ENCODE results near the gene SLC12A5. TPM values are rescaled to one million over a fixed set of nuclear protein-coding genes. Genes with fewer than 3 reads are reported as not detected.

SLC12A5 gene
- total and polyA plus RNA-seq, 2 of the 4 experiments (the other 2 are of a cell fraction) = 2.2 TPM; not detected in 1

- Histone ChIP-seq H4K91ac (ENCODE audit: insufficient read depth, low read depth, low read length) (no peak overlapping the region), H4K20me1 (ENCODE audit: insufficient read depth, low read length) (no peaks in the 10 kb centered on the region), H3K4ac (ENCODE audit: low read depth, low read length) (no peak overlapping the region), H2AFZ (replicated peaks; ENCODE audit: low read length, poor library complexity) (no peak overlapping the region), H3K18ac (ENCODE audit: low read depth, low read length) (no peak overlapping the region), H3K27ac (ENCODE audit: insufficient read depth, low read length) (no peak overlapping the region), H3K27me3 (ENCODE audit: control insufficient read depth, insufficient read depth, low read length) (peaks cover 67% of the 10 kb centered on the region), H3K36me3 (ENCODE audit: control insufficient read depth, insufficient read depth, low read length) (no peaks in the 10 kb centered on the region), H2AK5ac (ENCODE audit: low read depth, low read length) (no peak overlapping the region), H3K9ac (ENCODE audit: low read depth, low read length) (no peak overlapping the region), H2BK20ac (ENCODE audit: low read depth, low read length) (no peak overlapping the region), H3K9me1 (ENCODE audit: insufficient read depth, low read length) (no peaks in the 10 kb centered on the region), H3K79me1 (ENCODE audit: low read depth in 1 of 2, low read length in 2 of 2) (no peaks in the 10 kb centered on the region), H4K8ac (ENCODE audit: low read depth in 2 of 2, low read length in 2 of 2) (no peak overlapping the region), H3K9me3 (ENCODE audit: control insufficient read depth, insufficient read depth, low read length) (no peaks in the 10 kb centered on the region), H2BK15ac (ENCODE audit: low read depth, low read length) (no peak overlapping the region), H3K14ac (replicated peaks; ENCODE audit: low read depth, low read length) (no peak overlapping the region), H4K5ac (ENCODE audit: low read depth, low read length) (no peak overlapping the region), H3K23ac (ENCODE audit: low read depth, low read length) (no peak overlapping the region), H2BK120ac (ENCODE audit: low read depth, low read length) (no peak overlapping the region), H2AK9ac (replicated peaks; ENCODE audit: low read depth, low read length, poor library complexity) (no peak overlapping the region), H3K56ac (ENCODE audit: extremely low read depth, insufficient read depth, low read length) (no peak overlapping the region), H2BK5ac (ENCODE audit: low read depth, low read length, poor library complexity, severe bottlenecking) (no peak overlapping the region), H3K4me1 (ENCODE audit: control insufficient read depth, insufficient read depth, low read length) (no peaks in the 10 kb centered on the region), H3K4me2 (ENCODE audit: low read depth, low read length) (no peak overlapping the region), H3K4me3 (ENCODE audit: insufficient read depth, low read depth, low read length) (no peak overlapping the region)
- no peak for DNase-seq
- no TSS peak for BruUV-seq (replicated peaks)
- no peak for ATAC-seq (ENCODE audit: low read depth)
- intact Hi-C loops (cut with micrococcal nuclease) (no loop called here), dilution Hi-C loops (cut with HindIII; ENCODE audit: low sequenced_read_pairs, unreplicated experiment) (no loop called here), in situ Hi-C loops (cut with MboI; ENCODE audit: low sequenced_read_pairs) (no loop called here)
- TF ChIP-seq MAZ (IDR thresholded peaks at IDR 0.05; ENCODE audit: borderline replicate concordance, low read depth, low read length) (no peak), SMC3 (IDR thresholded peaks at IDR 0.05; ENCODE audit: low read depth, low read length) (no peak), MAFK (IDR thresholded peaks at IDR 0.05; ENCODE audit: low read depth, low read length) (no peak), RCOR1 (IDR thresholded peaks at IDR 0.05; ENCODE audit: insufficient replicate concordance, low read length) (no peak), USF2 (IDR thresholded peaks at IDR 0.05; ENCODE audit: low read depth, low read length) (no peak), RAD21 (IDR thresholded peaks at IDR 0.05; ENCODE audit: low read length) (no peak), POLR2A (IDR thresholded peaks at IDR 0.05; ENCODE audit: low read depth, low read length) (no peak)
- TF ChIP-seq, protein P1, sequence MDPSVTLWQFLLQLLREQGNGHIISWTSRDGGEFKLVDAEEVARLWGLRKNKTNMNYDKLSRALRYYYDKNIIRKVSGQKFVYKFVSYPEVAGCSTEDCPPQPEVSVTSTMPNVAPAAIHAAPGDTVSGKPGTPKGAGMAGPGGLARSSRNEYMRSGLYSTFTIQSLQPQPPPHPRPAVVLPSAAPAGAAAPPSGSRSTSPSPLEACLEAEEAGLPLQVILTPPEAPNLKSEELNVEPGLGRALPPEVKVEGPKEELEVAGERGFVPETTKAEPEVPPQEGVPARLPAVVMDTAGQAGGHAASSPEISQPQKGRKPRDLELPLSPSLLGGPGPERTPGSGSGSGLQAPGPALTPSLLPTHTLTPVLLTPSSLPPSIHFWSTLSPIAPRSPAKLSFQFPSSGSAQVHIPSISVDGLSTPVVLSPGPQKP (IDR thresholded peaks at IDR 0.05; ENCODE audit: borderline replicate concordance, low read depth, low read length) = no peak
- ChIA-PET CTCF (no interaction called here), POLR2A (ENCODE audit: unreplicated experiment) (no interaction called here)
- 47% methylated on average over 6 of the region's 16 CpGs; no CpG with 5 or more reads in 1 of the 2 experiments for WGBS, 2 experiments (ENCODE audit: extremely low coverage in 2 of 2, insufficient read length in 1 of 2)
These were observed 28.6 kb upstream of the SLC12A5 start for GRCh38 chr20:46000262-46000996.
